ENCODE results near the gene PRKG1. TPM values are rescaled to one million over a fixed set of nuclear protein-coding genes. Genes with fewer than 3 reads are reported as not detected.
"Not testable (repeated sequence)": the region's sequence is repeated elsewhere in the genome, so short reads cannot be mapped to it uniquely, and the experiment has no call there.

The PRKG1 gene
- total RNA-seq, 1 experiment from 2014 or later, result 16.5 TPM

GRCh38 chr10:51340845-51341610, 266.7 kb downstream of the PRKG1 start (continued):
- TF ChIP-seq PRDM15 (CRISPR knock-in tag; IDR thresholded peaks at IDR 0.05) (no peak), GTF2I (CRISPR knock-in tag; conservative IDR thresholded peaks at IDR 0.05) (no peak), ZBTB43 (CRISPR knock-in tag; IDR thresholded peaks at IDR 0.05) (no peak), ATF6 (CRISPR knock-in tag; IDR thresholded peaks at IDR 0.05) (no peak), TP53 (CRISPR knock-in tag; IDR thresholded peaks at IDR 0.05) (no peak), NR2C2 (CRISPR knock-in tag; IDR thresholded peaks at IDR 0.05) (no peak), NFE2L1 (CRISPR knock-in tag; IDR thresholded peaks at IDR 0.05) (no peak), PREB (CRISPR knock-in tag; IDR thresholded peaks at IDR 0.05; ENCODE audit: borderline replicate concordance) (no peak), FOXP1 (CRISPR knock-in tag; IDR thresholded peaks at IDR 0.05; ENCODE audit: borderline replicate concordance) (no peak), ZNF512 (CRISPR knock-in tag; IDR thresholded peaks at IDR 0.05; ENCODE audit: borderline replicate concordance) (no peak)

- H3K4me1 Mint-ChIP-seq, result peaks cover 14% of the 10 kb centered on the region
- H3K27ac Mint-ChIP-seq; CTCF ChIA-PET; H3K27me3 Mint-ChIP-seq (ENCODE audit: low read depth); ATAC-seq; H3K9me3 Mint-ChIP-seq; H3K4me3 Mint-ChIP-seq; H3K36me3 Mint-ChIP-seq; DNase-seq (ENCODE audit: low spot score): not testable (repeated sequence)
- POLR2A ChIA-PET, result interaction anchor here (0.6 kb wide), 1 partner anchor 57 kb away, joined by 3 read pairs; no protein-coding TSS in a partner anchor
These were observed 267.5 kb downstream of the PRKG1 start for GRCh38 chr10:51341745-51342144.

- H3K4me3 Mint-ChIP-seq, result no peak overlapping the region
- no peak overlapping the region for H3K27ac Mint-ChIP-seq
- H3K36me3 Mint-ChIP-seq, result peaks cover 5% of the 10 kb centered on the region; the same call in 1 of the 2 replicates
- ChIA-PET CTCF (no interaction called here), POLR2A (no interaction called here)
- no peak for ATAC-seq
- peaks cover 6% of the 10 kb centered on the region for H3K9me3 Mint-ChIP-seq
- peaks cover 14% of the 10 kb centered on the region for H3K4me1 Mint-ChIP-seq
- no peaks in the 10 kb centered on the region for H3K27me3 Mint-ChIP-seq (ENCODE audit: low read depth)
- no peak for DNase-seq (ENCODE audit: low spot score)
- no peak for TF ChIP-seq SMAD4 (CRISPR knock-in tag; IDR thresholded peaks at IDR 0.05)
- TF ChIP-seq GTF2I (CRISPR knock-in tag; conservative IDR thresholded peaks at IDR 0.05), result no peak
- no peak for TF ChIP-seq FOXP4 (CRISPR knock-in tag; IDR thresholded peaks at IDR 0.05)
- no peak for TF ChIP-seq TEAD1 (CRISPR knock-in tag; IDR thresholded peaks at IDR 0.05)
- no peak for TF ChIP-seq HMGA2 (CRISPR knock-in tag; IDR thresholded peaks at IDR 0.05)
- TF ChIP-seq FOXP1 (CRISPR knock-in tag; IDR thresholded peaks at IDR 0.05; ENCODE audit: borderline replicate concordance), result no peak
- TF ChIP-seq TCF7 (CRISPR knock-in tag; IDR thresholded peaks at IDR 0.05; ENCODE audit: low read depth), result no peak
- TF ChIP-seq AFF4 (CRISPR knock-in tag; IDR thresholded peaks at IDR 0.05; ENCODE audit: borderline replicate concordance), result no peak
These were observed 268.1 kb downstream of the PRKG1 start for GRCh38 chr10:51342381-51342780.

All from WTC11 (cell line).